Endometrial microvascular endothelial cells (primary cell): Measurements from ENCODE around the gene PPARGC1A. TPM values are rescaled to one million over a fixed set of nuclear protein-coding genes. Genes with fewer than 3 reads are reported as not detected.

Experiments
- in situ Hi-C: cut with HindIII; loops from 2 replicates; pipeline ENCODE4 v1.10.0; 2017; ENCODE audit warnings: low sequenced_read_pairs, low pct_unique_long_range_greater_than_20kb; ENCODE audit errors: inconsistent ontology term
- total RNA-seq: library from RNA; depleted of rRNA; stranded (reverse); fragments of >200 nt; gene quantifications from one replicate; pipeline ENCODE4 v1.2.3, GENCODE V29; 2015; ENCODE audit errors: inconsistent ontology term

The PPARGC1A gene
- not detected for total RNA-seq

GRCh38 chr4:23889814-23890341, at the start of gene PPARGC1A:
Gene PPARGC1A, minus strand, starts transcription at chr4:23890047. Its CDS starts 90 bp downstream, at chr4:23889957.
- in situ Hi-C loops, result no loop called here

GRCh38 chr4:23938796-23939195, 48.9 kb upstream of the PPARGC1A start:
- in situ Hi-C loops, result no loop called here

- in situ Hi-C loops, result no loop called here
These were observed 47.3 kb upstream of the PPARGC1A start for GRCh38 chr4:23937173-23937572.

- in situ Hi-C loops, result no loop called here
These were observed 45.1 kb upstream of the PPARGC1A start for GRCh38 chr4:23934915-23935314.

- in situ Hi-C loops, result no loop called here
These were observed 44.4 kb upstream of the PPARGC1A start for GRCh38 chr4:23934223-23934622.

- in situ Hi-C loops, result no loop called here
These were observed 43.1 kb upstream of the PPARGC1A start for GRCh38 chr4:23932901-23933308.

- in situ Hi-C loops, result no loop called here
These were observed 42.3 kb upstream of the PPARGC1A start for GRCh38 chr4:23932186-23932585.

GRCh38 chr4:23931489-23931830, 41.6 kb upstream of the PPARGC1A start:
- in situ Hi-C loops, result no loop called here

- in situ Hi-C loops, result no loop called here
These were observed 41.1 kb upstream of the PPARGC1A start for GRCh38 chr4:23930750-23931488.

- in situ Hi-C loops, result no loop called here
These were observed 39.4 kb upstream of the PPARGC1A start for GRCh38 chr4:23929248-23929647.

GRCh38 chr4:23924556-23924955, 34.7 kb upstream of the PPARGC1A start:
- in situ Hi-C loops, result no loop called here

- in situ Hi-C loops, result no loop called here
These were observed 34.0 kb upstream of the PPARGC1A start for GRCh38 chr4:23923840-23924239.

- in situ Hi-C loops, result no loop called here
These were observed 33.3 kb upstream of the PPARGC1A start for GRCh38 chr4:23923141-23923540.

GRCh38 chr4:23922541-23923111, 32.8 kb upstream of the PPARGC1A start:
- in situ Hi-C loops, result no loop called here

- in situ Hi-C loops, result no loop called here
These were observed 32.2 kb upstream of the PPARGC1A start for GRCh38 chr4:23922013-23922412.

GRCh38 chr4:23921447-23921845, 31.6 kb upstream of the PPARGC1A start:
- in situ Hi-C loops, result no loop called here

- in situ Hi-C loops, result no loop called here
These were observed 31.0 kb upstream of the PPARGC1A start for GRCh38 chr4:23920716-23921446.

- in situ Hi-C loops, result no loop called here
These were observed 30.4 kb upstream of the PPARGC1A start for GRCh38 chr4:23920296-23920695.

- in situ Hi-C loops, result no loop called here
These were observed 26.4 kb upstream of the PPARGC1A start for GRCh38 chr4:23916282-23916681.
